SK-N-SH treated with all-trans-retinoic acid at 6 μM for 48 hours (cell line): ENCODE data around the gene NLGN3.
"Not testable (repeated sequence)": the region's sequence is repeated elsewhere in the genome, so short reads cannot be mapped to it uniquely, and the experiment has no call there.

Source experiments
- ATAC-seq: fragments of 200-7000 bp; cut with Tn5 transposase; 3 replicates; pipeline ENCODE4 v1.9.1; 2020; ENCODE audit warnings: mild to moderate bottlenecking, moderate library complexity
- ARNTL ChIP-seq: fragments of 450-650 bp; formaldehyde crosslinking; IDR thresholded peaks from 2 replicates; pipeline ENCODE4 v1.5.0; 2020; ENCODE audit warnings: low read depth, mild to moderate bottlenecking, moderate library complexity, borderline replicate concordance
- BACH2 ChIP-seq: fragments of 250-450 bp; sonication (Bioruptor Pico); IDR thresholded peaks from 2 replicates; pipeline ENCODE4 v1.9.0; 2021; ENCODE audit warnings: mild to moderate bottlenecking, borderline replicate concordance
- CREB5 ChIP-seq: fragments of 250-450 bp; sonication (Bioruptor Pico); IDR thresholded peaks from 2 replicates; pipeline ENCODE4 v1.5.1; 2020; ENCODE audit warnings: low read depth, mild to moderate bottlenecking, moderate library complexity
- CSDC2 ChIP-seq: fragments of 250-450 bp; sonication (Bioruptor Pico); IDR thresholded peaks from 2 replicates; pipeline ENCODE4 v1.5.0; 2020; ENCODE audit warnings: mild to moderate bottlenecking, moderate library complexity
- CSRNP3 ChIP-seq: fragments of 250-450 bp; sonication (Bioruptor Pico); IDR thresholded peaks from 2 replicates; pipeline ENCODE4 v1.5.1; 2021; ENCODE audit warnings: mild to moderate bottlenecking, moderate library complexity
- ESRRG ChIP-seq: fragments of 250-450 bp; sonication (Bioruptor Pico); IDR thresholded peaks from 2 replicates; pipeline ENCODE4 v1.6.1; 2021; ENCODE audit warnings: mild to moderate bottlenecking
- ISL1 ChIP-seq: fragments of 250-450 bp; sonication (Bioruptor Pico); IDR thresholded peaks from 2 replicates; pipeline ENCODE4 v2.1.2; 2022; ENCODE audit warnings: mild to moderate bottlenecking, moderate library complexity
- OSR1 ChIP-seq: fragments of 250-450 bp; sonication (Bioruptor Pico); IDR thresholded peaks from 2 replicates; pipeline ENCODE4 v1.8.0; 2022; ENCODE audit warnings: moderate library complexity, mild to moderate bottlenecking, inconsistent platforms
- PATZ1 ChIP-seq: fragments of 250-450 bp; sonication (Bioruptor Pico); IDR thresholded peaks from 2 replicates; pipeline ENCODE4 v1.8.0; 2020; ENCODE audit warnings: mild to moderate bottlenecking, moderate library complexity, borderline replicate concordance
- POU6F1 ChIP-seq: fragments of 250-450 bp; sonication (Bioruptor Pico); IDR thresholded peaks from 2 replicates; pipeline ENCODE4 v1.8.0; 2021; ENCODE audit warnings: low read depth, mild to moderate bottlenecking, moderate library complexity, borderline replicate concordance
- PPARA ChIP-seq: fragments of 250-450 bp; sonication (Bioruptor Pico); IDR thresholded peaks from 2 replicates; pipeline ENCODE4 v1.5.0; 2020; ENCODE audit warnings: mild to moderate bottlenecking, borderline replicate concordance
- TCF4 ChIP-seq: fragments of 250-450 bp; sonication (Bioruptor Pico); IDR thresholded peaks from 2 replicates; pipeline ENCODE4 v1.8.0; 2021; ENCODE audit warnings: mild to moderate bottlenecking, moderate library complexity, borderline replicate concordance
- TSHZ2 ChIP-seq: fragments of 250-450 bp; sonication (Bioruptor Pico); IDR thresholded peaks from 2 replicates; pipeline ENCODE4 v1.5.0; 2020; ENCODE audit warnings: mild to moderate bottlenecking, moderate library complexity
- ZC3H10 ChIP-seq: fragments of 250-450 bp; sonication (Bioruptor Pico); IDR thresholded peaks from 2 replicates; pipeline ENCODE4 v1.5.1; 2021; ENCODE audit warnings: mild to moderate bottlenecking, moderate library complexity
- ZFP3 ChIP-seq: fragments of 250-450 bp; sonication (Bioruptor Pico); IDR thresholded peaks from 2 replicates; pipeline ENCODE4 v1.5.0; 2020; ENCODE audit warnings: mild to moderate bottlenecking, moderate library complexity
- ZFP30 ChIP-seq: fragments of 450-650 bp; formaldehyde crosslinking; IDR thresholded peaks from 2 replicates; pipeline ENCODE4 v1.5.0; 2022; ENCODE audit warnings: mild to moderate bottlenecking, moderate library complexity
- ZNF565 ChIP-seq: fragments of 450-650 bp; formaldehyde crosslinking; conservative IDR thresholded peaks from 2 replicates; pipeline ENCODE4 v1.5.0; 2020; ENCODE audit warnings: low read depth, mild to moderate bottlenecking, moderate library complexity
- ZNF70 ChIP-seq: fragments of 450-650 bp; formaldehyde crosslinking; IDR thresholded peaks from 2 replicates; pipeline ENCODE4 v1.5.0; 2020; ENCODE audit warnings: mild to moderate bottlenecking, moderate library complexity
- ZNF8 ChIP-seq: fragments of 450-650 bp; formaldehyde crosslinking; IDR thresholded peaks from 2 replicates; pipeline ENCODE4 v1.5.0; 2020; ENCODE audit warnings: mild to moderate bottlenecking, moderate library complexity

Gene NLGN3

GRCh38 chrX:71173440-71173839 lies 28.8 kb downstream of the NLGN3 start:
- no peak for ATAC-seq
- TF ChIP-seq POU6F1 (no peak), CREB5 (no peak), ZNF565 (no peak), ZC3H10 (CRISPR knock-in tag) (no peak), ARNTL (no peak), ZNF70 (CRISPR knock-in tag) (no peak)

GRCh38 chrX:71174795-71175194 lies 30.2 kb downstream of the NLGN3 start:
- no peak for ATAC-seq
- TF ChIP-seq ZNF70 (CRISPR knock-in tag) (peak; percentile 96), ESRRG (CRISPR knock-in tag) (no peak)

- TF ChIP-seq TSHZ2 (CRISPR knock-in tag) (no peak), ZNF565 (no peak), OSR1 (CRISPR knock-in tag) (no peak), ARNTL (no peak), ZFP30 (CRISPR knock-in tag) (no peak), ZNF70 (CRISPR knock-in tag) (no peak), CSDC2 (CRISPR knock-in tag) (no peak), ESRRG (CRISPR knock-in tag) (no peak), PATZ1 (no peak), ZNF8 (CRISPR knock-in tag) (no peak), ZFP3 (CRISPR knock-in tag) (no peak)
- TF ChIP-seq, all 23 proteins: peak for 0
- ATAC-seq = no peak
Measured at GRCh38 chrX:71175531-71175930, 30.9 kb downstream of the NLGN3 start.

- ATAC-seq = no peak
- TF ChIP-seq ISL1 (CRISPR knock-in tag) = no peak
Measured at GRCh38 chrX:71177327-71177726, 32.7 kb downstream of the NLGN3 start.

GRCh38 chrX:71178908-71179307 lies 34.3 kb downstream of the NLGN3 start:
- ATAC-seq = peak; percentile 59
- TF ChIP-seq BACH2 (CRISPR knock-in tag) (no peak), TCF4 (CRISPR knock-in tag) (no peak), ZFP3 (CRISPR knock-in tag) (no peak), POU6F1 (no peak), ZNF8 (CRISPR knock-in tag) (no peak), CREB5 (no peak), PPARA (CRISPR knock-in tag) (no peak), ARNTL (no peak), PATZ1 (no peak), CSRNP3 (no peak), ISL1 (CRISPR knock-in tag) (no peak), OSR1 (CRISPR knock-in tag) (no peak)

GRCh38 chrX:71180579-71181265 lies 36.1 kb downstream of the NLGN3 start:
- not testable (repeated sequence) for ATAC-seq
